NCI-H748 treated with DMSO at 0.1 percent for 48 hours (cell line): ENCODE data around the gene CMIP.

ENCODE experiments used
- DNase-seq: peaks from one replicate; lab custom pipeline; 2025; lab: John Stamatoyannopoulos, UW

The CMIP gene

GRCh38 chr16:81703177-81704155 lies 258.9 kb downstream of the CMIP start:
- DNase-seq, result no peak

DNA sequence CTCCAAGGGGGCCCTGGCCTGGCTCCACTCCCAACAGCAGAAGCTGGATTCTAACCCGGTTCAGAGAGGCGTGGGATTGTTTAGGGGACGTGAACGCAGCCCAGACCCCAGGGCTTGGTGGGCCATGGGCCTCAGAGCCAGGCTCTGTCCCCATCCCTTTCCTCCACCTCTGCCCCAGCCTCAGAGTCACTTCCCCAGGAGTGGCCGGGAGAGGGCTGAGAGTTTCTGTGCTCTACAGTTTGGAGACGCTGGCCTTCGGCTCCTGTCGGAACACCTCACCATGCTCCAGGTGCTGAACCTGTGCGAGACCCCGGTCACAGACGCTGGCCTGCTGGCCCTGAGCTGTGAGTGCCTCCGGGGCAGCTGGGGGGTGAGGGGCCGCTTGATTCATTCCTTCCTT lies 260.7 kb downstream of the CMIP start:
- no peak for DNase-seq

DNA sequence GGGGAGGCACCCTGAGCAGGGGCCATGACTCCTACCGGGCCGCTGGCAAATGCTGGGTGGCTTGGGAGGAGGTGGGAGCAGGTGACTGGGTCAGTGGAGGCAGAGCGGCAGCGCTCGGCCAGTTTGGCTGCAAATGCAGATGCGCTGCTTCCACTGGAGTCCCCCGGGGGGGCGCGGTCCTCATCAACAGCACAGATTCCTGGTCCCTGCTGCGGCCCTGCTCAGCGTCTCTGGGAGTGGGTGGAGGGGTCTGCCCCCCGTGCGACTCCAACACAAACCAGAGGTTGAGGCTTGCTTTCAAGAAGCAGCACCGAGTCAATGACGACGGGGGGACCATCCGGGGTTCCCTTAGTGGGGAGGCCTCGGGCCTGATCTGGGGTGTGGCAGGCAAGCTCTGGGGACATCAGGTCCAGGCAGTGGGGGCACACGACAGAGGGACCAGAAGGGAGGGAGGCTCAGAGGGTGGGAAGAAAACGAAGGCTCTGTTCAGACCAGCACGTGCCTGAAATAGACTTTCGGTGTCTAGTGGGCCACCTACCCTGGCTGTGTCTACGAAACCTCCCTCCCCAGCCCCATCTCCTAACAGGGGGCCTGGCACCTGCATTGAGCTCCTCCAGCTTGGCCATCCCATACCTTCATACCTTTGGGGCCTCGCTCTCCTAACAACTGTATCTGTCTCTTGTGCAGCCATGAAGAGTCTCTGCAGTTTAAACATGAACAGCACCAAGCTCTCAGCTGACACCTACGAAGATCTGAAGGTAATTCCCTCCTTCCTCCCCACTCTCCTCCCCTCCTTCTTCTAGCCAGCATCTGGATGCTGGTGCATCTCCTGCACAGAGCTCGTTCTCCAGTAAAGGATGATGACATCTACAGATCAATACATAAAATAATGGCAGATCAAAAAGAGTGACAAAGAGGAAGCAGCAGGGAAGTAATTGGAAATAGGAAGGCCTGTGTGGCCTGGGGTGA lies 262.0 kb downstream of the CMIP start:
- no peak for DNase-seq

DNA sequence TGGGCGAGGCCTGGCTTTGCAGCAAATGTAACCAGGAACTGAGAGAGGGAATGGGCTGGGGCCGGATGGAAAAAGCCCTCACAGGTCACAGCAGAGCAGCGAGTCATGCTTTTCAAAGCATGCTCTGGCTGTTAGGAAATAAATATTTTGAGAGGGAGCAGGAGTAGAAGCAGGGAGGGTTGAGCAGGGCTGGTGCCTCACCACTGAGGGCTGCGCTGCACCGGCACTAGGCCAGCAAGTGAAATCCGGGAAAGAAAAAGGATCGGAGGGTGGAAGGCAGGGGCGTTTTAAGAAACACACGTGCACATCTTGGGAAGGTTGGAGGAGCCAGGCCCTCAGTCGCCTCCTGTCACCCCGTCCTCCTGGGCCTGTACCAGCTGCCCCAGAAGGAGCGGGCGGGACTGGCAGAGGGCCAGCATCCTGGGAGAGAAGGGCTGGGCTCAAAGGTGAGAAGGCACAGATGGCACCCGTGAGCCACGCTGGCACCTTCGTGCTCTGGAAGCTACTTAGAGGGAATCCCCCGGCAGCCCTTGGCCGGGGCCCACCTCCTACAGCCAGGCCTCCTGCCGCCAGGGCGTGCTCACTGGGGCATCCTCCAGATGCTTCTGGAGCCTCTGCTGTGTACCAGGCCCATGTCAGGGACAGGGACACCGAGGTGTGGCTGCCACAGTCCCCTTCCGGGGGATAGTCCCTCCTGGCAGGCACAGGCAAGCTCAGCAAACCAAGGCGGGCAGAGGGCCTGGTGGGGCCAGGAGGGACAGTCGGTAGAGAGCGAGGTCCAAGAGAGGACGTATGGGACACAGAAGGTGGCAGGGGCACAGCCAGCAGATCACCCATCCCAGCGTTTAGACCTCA lies 263.0 kb downstream of the CMIP start:
- DNase-seq, result no peak

DNA sequence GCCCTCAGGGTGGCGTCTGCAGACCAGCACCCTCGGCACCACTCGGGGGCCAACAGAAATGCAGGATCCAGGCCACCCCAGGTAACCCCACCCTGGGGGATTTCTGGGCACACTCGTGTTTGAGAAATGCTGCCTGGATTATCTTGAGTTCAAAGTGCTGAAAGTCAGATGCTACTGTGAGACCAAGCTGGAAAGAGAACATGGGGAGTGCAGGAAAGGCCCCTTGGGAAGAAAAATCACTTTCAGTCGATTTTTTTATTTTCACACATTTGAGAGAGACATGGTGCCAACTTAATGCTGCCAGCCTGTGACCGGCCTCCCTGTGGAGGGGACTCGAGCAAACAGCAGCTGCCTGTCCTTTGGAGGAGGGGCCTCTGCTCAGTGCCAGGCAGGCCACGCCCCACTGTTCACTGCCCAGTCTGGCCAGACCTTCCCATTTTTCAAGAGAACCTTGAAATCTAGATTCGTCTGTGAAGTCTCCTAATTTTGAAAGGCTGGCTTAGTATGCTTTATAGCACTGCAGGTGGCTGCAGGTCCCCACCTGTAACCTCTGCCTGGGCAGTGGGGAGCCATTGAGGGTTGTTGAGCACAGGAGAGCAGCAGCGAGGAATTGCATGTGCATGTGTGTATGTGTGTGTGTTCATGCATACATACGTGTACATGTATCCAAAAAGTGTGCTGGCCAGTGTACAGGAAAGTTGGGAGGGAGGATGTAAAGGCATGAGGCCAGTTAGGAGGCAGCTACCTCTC lies 263.8 kb downstream of the CMIP start:
- no peak for DNase-seq

DNA sequence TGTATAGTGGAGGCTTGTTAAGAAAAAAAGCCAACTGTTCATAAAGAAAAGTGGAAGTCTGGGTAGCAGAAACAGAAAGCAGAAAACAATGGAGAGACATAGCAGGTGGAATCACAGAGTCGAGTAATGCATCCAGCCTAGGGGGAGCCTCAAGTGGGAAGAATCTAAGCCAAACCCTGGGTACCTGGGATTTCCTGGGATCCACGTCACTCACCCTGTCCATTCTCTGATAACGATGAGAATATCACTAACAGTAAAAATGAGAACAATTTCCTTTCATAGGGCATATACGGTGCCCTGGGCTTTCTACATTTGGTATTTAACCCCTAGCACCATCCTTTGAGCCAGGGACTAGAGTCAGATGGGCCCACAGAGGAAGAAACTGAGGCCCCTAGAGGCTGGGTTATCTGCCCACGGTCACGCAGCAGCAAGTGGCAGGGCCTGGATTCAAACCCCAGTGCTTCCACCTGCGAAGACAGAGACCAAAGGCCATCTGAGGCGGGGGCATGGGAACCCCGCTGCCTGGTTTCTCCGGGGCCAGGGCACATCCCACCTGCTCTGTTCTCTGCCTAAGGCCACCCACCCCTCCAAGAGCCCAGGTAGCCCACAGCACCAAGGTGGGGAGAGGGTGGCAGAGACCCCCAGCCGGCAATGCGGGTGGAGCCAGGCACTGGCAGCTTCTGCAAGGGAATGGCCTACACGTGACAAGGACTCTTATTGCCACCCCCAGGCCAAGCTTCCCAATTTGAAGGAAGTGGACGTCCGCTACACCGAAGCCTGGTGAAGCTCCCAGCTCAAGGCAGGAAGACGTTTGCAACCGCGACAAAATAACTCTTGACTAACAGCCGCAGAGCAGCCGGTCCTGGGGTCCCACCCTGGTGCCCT lies 264.6 kb downstream of the CMIP start:
- no peak for DNase-seq

DNA sequence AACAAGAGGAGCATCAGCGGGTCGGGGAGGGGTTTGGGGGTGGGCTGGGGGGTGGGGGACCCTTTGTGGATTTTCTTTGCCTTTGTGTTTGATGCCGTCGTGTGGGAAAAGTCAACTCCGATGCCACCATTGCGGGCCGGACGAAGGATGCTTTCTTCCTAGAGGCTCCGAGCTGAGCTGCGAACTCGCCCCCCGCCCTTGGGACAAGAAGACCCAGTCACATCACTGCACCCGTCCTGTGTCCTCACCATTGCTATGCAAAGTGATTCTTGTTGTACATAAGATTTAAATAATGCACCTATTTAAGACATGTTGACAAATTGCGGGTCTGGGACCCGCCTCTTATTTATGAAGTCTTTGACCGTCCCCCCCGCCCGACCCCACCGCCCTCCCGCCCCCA lies 265.4 kb downstream of the CMIP start:
- no peak for DNase-seq

- DNase-seq, result no peak
Observed at GRCh38 chr16:81710596-81710995, 266.0 kb downstream of the CMIP start.

DNA sequence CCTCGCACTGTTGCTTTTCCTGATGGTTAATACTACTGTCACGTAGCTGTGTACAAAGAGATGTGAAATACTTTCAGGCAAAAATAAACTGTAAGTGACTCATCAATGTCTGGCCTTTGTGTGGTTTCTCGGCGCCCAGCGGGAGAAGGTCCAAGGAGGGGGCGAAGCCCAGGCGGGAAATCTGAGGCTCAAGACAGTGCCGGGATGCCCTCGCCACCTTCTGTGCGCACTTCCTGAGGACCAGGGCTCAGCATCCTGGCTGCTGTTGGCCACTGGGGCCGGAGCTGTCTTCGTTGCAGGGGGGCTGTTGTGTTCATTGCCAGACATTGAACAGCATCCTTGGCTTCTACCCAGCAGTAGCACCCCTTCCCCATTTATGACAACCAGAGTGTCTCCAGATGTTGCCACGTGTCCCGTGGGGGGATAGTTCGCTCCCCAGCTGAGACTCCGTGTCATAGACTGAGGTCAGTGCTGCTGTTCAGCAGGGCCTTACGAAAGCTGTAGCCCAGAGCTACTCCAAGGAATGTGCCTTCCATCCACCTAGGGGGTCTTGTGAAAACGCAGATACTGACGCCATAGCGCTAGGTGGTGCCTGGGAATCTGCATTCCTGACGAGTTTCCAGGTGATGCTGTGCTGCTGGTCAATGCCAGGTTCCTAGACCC lies 267.2 kb downstream of the CMIP start:
- DNase-seq, result no peak

DNA sequence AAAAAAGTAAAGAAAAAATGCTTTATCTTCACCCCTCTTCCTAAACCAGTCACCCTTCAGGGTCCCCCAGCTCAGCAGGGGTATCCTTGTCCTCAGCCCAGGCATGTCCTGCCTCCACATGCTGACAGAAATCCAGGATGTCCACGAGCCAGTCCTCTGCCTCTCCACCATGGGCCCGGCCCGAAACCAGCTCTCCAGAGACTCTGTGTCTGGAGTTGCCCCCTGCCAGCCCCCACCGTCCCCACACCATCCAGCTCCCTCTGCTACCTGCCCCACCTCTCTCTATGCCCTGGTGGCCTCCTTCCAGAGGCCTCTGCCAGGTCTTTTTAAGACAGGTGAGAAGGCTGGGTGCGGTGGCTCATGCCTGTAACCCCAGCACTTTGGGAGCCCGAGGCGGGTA lies 268.1 kb downstream of the CMIP start:
- no peak for DNase-seq

DNA sequence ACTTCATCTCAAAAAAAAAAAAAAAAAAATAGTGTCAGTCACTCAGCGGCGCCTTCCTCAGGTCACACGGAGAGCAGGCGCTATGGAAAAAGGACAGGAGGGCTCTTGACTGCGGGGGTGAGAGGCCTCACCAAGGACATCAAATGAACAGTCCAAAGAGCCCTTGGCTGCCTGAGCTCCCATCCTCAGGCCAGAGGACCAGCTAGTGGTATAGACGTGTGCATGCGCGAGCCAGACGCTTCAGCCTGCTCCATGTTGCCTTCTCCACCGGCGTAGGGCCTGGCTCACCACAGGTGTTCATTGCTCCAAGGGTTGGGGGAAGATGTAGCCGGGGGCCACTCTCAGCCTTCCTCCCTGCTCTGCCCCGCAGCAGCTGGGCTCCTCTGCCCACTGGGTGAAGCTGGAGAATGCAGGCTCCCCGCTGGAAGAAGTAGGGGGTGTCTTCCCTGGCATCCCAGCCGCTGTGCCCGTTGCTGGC lies 268.7 kb downstream of the CMIP start:
- no peak for DNase-seq

DNA sequence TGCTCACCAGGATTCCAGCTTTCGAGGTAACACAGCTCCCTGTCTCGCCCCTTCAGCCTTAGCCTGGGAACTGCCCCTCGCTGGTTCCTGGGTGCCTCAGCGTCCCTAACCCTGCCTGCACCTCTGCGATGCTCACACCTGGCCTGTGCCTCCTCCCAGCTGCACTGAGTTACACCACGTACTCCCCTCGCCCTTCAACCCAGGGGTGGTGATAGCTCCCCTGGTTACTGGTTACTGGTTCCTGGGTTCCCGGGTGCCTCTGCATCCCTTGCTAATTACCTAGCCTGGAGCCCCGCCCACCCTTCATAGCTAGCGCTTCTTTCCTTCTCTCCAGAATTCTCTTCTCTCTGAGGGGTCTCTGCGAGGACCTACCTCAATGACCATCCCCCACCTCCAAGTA lies 269.2 kb downstream of the CMIP start:
- DNase-seq, result no peak

DNA sequence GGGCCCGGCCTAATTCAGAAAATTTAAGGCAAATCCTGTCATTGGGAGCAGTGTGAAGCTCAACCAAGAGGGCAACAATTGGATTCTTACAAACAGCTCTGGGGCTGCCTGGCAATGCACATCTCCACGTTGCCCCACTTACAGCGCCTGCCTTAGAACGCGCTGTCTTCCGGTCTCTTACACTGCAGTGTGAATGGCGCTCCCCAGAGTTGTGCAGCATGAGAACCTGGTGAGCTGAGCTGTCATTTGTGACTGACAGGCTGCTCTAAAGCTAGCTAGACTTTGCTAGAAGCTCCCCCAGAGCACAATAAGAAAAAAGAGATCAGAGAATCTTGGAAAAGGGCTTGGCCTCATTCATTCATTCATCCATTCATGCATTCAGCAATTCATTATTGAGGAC lies 270.0 kb downstream of the CMIP start:
- no peak for DNase-seq

DNA sequence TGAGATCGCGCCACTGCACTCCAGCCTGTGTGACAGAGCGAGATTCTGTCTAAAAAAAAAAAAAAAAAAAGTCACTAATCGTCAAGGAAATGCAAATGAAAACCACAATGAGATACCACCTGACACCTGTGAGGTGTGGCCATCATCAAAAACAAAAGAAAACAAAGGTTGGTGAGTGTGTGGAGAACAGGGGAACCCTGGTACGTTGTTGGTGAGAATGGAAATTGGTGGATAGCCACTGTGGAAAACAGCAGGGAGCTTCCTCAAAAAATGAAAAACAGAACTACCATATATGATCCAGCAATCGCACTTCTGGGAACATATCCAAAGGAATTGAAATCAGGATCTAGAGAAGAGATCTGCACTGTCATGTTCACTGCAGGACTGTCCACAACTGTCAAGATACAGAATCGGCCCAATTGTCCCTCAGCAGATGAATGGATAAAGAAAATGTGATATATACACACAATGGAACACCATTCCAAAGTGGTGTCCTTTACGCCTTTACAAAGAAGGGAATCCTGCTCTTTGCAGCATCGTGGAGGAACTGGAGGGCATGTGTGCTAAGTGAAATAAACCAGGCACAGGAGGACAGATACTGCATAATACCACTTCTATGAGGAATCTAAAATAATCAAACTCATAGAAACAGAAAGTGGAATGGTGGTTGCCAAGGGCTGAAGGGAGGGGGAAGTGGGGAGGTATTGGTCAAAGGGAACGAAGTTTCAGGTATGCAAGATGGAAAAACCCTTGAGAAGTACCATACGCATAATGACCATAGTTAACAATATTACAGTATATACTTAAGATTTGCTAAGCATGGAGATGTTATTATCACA lies 271.0 kb downstream of the CMIP start:
- no peak for DNase-seq

GRCh38 chr16:81716478-81717225 lies 272.0 kb downstream of the CMIP start:
- no peak for DNase-seq

DNA sequence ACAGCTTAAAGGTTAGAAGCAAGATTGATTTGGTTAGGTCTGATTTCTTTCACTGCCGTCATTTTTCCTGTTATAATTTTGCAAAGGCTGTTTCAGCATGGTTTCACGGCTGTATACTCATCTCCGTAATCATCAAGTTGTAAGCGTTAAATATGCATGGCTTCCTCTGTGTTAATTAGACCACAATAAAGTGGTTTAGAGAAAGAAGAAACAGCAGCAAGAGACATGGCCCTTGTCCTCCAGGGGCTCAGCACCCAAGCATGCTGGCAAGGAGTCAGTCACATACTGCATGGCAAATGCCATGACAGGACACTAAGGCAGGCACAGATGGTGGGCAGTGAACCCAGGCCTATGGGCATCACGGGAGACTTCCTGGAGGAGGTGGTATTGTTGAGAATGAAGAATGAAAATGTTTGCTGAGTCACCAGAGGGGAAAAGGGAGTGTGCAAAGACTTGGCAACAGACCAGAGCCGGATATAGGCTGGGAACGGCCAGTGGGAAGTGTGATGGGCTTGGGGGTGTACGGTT lies 273.1 kb downstream of the CMIP start:
- DNase-seq, result no peak

GRCh38 chr16:81718637-81719036 lies 274.0 kb downstream of the CMIP start:
- DNase-seq, result no peak
